Thyroid gland (tissue), 4 donors: ENCODE results near the gene SH3GL1. TPM values are rescaled to one million over a fixed set of nuclear protein-coding genes. Genes with fewer than 3 reads are reported as not detected.

Source experiments
- DNase-seq, 2 donors: peaks; one replicate each; pipeline ENCODE4 v3.0.0-alpha.2; 2019
- H3K27ac ChIP-seq, 3 donors: fragments of 200-600 bp; sonication (generic); 1 replicate in 2 of 3; 2 replicates in 1 of 3; pipeline ENCODE4 v1.5.1; 2016 to 2019; ENCODE audit warnings: mild to moderate bottlenecking in 1 of 3, moderate library complexity in 1 of 3
- H3K27me3 ChIP-seq: fragments of 200-600 bp; sonication (generic); one replicate; pipeline ENCODE4 v1.5.1; 2019
- H3K36me3 ChIP-seq, 2 donors: fragments of 200-600 bp; sonication (generic); one replicate each; pipeline ENCODE4 v1.5.1; 2016 to 2019
- H3K4me1 ChIP-seq, 2 donors: fragments of 200-600 bp; sonication (generic); one replicate each; pipeline ENCODE4 v1.5.1; 2017 to 2019
- H3K4me3 ChIP-seq, 3 donors: fragments of 200-600 bp; sonication (generic); replicated peaks in 1 of 3; 1 replicate in 2 of 3; 2 replicates in 1 of 3; pipeline ENCODE4 v1.5.1; 2016; ENCODE audit warnings: mild to moderate bottlenecking in 1 of 3
- H3K9me3 ChIP-seq: fragments of 200-600 bp; sonication (generic); one replicate; pipeline ENCODE4 v1.5.1; 2017
- CTCF ChIP-seq, 6 experiments: fragments of 200-600 bp in 3 of 6; fragments of 450-650 bp in 3 of 6; sonication (generic) in 3 of 6; IDR thresholded peaks; one replicate each; pipeline ENCODE4 v1.5.1; 2016 to 2019; ENCODE audit warnings: antibody characterized with exemption in 6 of 6, mild to moderate bottlenecking in 2 of 6, inconsistent platforms in 1 of 6, moderate library complexity in 1 of 6
- POLR2A ChIP-seq, 2 donors: fragments of 450-650 bp; IDR thresholded peaks; one replicate each; pipeline ENCODE4 v1.6.1; 2017; ENCODE audit warnings: antibody characterized with exemption in 2 of 2, mild to moderate bottlenecking in 2 of 2, moderate library complexity in 1 of 2
- WGBS, 2 donors: methylation state at CpG; one replicate each; pipeline ENCODE4 v1.1.5; 2017; 5-methylcytosine and 5-hydroxymethylcytosine counted together
- intact Hi-C: fragments of 100-400 bp; cut with DNase I; formaldehyde crosslinking; loops from one replicate; pipeline ENCODE4 v1.15.1; 2023
- total RNA-seq, 4 donors: library from RNA; depleted of rRNA; stranded (reverse); fragments of >200 nt; gene quantifications; one replicate each; pipeline ENCODE4 v1.2.3, GENCODE V29; 2016

The SH3GL1 gene
- total RNA-seq, 4 donors from 2014 or later = 33.1 to 42.4 (median 36.7) TPM

DNA sequence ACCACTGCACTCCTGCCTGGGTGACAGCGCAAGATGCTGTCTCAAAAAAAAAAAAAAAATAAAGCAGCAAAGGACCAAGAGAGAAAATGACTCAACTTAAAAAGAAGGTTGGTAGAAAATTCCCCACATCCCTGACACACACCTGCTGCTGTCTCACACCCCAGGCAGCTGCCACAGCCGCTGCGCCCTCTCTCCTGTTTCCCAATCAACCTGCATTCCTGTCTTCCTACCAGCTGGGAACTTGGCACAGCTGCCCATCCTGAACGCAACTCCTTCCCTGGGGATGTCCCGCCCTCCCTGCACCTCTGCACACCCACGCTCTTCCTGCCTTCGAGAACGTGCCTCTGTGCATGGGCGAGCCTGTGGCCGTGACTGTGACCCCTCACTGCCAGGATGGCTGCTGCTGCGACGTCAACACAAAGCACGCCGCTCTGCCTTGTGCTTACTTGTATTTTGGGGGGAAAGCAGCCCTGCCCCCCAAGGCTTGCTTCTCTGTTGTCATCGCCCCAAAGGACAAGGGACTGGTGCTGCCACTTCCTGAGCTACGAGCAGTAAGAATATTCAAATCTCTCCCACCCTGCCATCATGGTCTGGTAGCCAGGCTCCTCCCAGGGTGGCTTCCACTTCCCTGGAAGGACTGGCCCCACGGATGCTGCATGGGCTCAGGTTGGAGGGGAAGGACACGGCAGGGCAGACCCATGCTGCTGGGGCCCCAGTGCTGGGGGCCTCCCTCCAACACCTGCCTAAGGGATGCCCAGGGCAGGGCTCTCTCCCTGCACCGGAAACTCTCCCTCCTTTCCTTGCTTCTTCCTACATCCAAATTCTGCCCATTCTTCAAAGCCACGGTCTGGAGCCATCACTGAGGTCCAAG lies 20.7 kb downstream of the SH3GL1 start:
- no peaks in the 10 kb centered on the region for H3K9me3 ChIP-seq
- peak; percentile 94 to 96 for DNase-seq
- no peak overlapping the region for H3K4me3 ChIP-seq
- H3K27me3 ChIP-seq = no peaks in the 10 kb centered on the region
- no peak for TF ChIP-seq CTCF (IDR thresholded peaks at IDR 0.05)
- no peak for TF ChIP-seq POLR2A (IDR thresholded peaks at IDR 0.05)
- 47 to 50% methylated on average over 19 to 20 of the region's 20 CpGs for whole genome bisulfite sequencing, 2 donors
- peaks cover 0 to 3% of the 10 kb centered on the region in 2 donors for H3K36me3 ChIP-seq
- H3K27ac ChIP-seq = peak overlapping the region; percentile 47 to 80 (median 67)
- intact Hi-C loops = no loop called here
- H3K4me1 ChIP-seq = peaks cover 35 to 59% of the 10 kb centered on the region in 2 donors

DNA sequence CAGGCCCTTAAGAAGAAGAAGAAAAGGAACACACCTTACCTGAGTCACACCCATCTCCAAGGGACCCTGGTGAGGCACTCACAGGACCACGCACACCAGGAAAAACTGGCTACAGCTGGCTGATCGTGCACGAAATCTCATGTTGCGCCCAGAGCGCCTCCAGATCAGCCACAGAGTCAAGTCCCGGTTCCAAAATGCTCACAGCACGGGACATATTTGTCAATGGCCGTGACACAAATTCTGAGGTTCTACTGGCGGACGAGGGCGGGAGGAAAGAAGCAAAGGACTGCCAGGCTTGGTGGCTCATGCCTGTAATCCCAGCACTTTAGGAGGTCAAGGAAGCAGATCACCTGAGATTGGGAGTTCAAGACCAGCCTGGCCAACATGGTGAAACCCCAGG lies 21.5 kb downstream of the SH3GL1 start:
- Histone ChIP-seq H3K4me3 (no peak overlapping the region), H3K36me3 (no peaks in the 10 kb centered on the region), H3K9me3 (no peaks in the 10 kb centered on the region), H3K4me1 (peaks cover 42 to 66% of the 10 kb centered on the region in 2 donors), H3K27ac (peak overlapping the region; percentile 35 to 50 (median 47)), H3K27me3 (no peaks in the 10 kb centered on the region)
- intact Hi-C loops = no loop called here
- TF ChIP-seq POLR2A (IDR thresholded peaks at IDR 0.05) (no peak), CTCF (IDR thresholded peaks at IDR 0.05) (no peak)
- WGBS, 2 donors = 70 to 72% methylated on average over 11 of the region's 11 CpGs
- DNase-seq = peak; percentile 34 to 55

DNA sequence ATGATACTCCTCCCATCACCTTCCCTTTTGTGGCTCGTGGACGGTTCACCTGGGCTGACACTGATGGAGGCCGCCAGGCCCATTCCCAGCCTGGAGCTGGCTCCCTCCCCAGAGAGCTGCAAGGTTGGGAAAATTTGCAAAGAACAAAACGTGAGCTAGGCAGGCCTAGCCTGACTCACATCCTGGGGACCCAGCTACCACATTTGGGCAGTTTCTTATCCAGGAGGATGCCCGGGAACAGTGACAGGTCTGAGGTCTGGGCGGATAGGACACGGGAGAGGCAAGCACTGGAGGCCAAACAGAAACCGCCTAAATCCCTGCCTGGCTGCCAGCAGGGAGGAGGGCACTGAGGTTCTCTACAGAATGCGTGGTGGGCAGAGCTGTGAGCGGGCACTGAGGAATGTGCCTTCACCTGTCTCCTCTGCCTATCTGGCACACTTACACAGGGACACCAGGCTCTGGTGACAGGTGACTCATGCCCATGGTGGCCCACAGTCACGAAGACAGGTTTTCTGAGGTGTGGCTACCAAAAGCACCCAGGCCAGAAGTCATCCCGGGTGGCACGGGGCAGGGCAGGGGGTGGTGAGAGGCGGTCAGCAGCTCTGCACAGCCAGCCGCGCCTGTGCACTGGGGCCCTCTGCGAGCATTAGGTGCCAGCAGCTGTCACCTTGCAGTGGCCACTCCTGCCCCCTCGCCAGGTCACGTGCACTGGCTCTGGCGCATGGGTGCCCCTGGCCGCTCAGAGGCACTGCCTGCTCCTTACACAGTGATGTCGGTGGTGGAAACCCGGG lies 23.2 kb downstream of the SH3GL1 start:
- Histone ChIP-seq H3K4me3 (no peak overlapping the region), H3K27ac (no peak overlapping the region), H3K9me3 (no peaks in the 10 kb centered on the region), H3K36me3 (no peaks in the 10 kb centered on the region), H3K27me3 (no peaks in the 10 kb centered on the region), H3K4me1 (peaks cover 58 to 83% of the 10 kb centered on the region in 2 donors)
- 75 to 88% methylated on average over 10 to 13 of the region's 23 CpGs for WGBS, 2 donors
- intact Hi-C loops = no loop called here
- no peak for TF ChIP-seq CTCF (IDR thresholded peaks at IDR 0.05)
- no peak for TF ChIP-seq POLR2A (IDR thresholded peaks at IDR 0.05)
- no peak for DNase-seq

DNA sequence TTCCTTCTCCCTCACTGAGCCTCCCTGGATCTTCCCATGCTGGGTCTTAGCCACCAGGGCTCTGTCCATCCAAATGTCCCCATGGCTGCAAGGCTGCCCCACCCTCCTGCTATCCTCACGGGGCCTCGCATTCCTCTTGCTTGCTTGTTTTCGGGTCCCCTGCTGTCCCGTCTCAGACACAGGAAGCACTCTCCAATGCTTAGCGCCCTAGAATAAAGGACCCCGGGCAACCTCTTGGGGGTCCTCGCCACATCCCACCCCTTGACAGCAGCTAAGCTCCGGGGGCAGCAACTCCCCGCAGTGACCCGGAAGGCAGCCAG lies 23.7 kb downstream of the SH3GL1 start:
- Histone ChIP-seq H3K36me3 (no peaks in the 10 kb centered on the region), H3K27ac (no peak overlapping the region), H3K4me1 (peaks cover 59 to 89% of the 10 kb centered on the region in 2 donors), H3K9me3 (no peaks in the 10 kb centered on the region), H3K4me3 (no peak overlapping the region), H3K27me3 (no peaks in the 10 kb centered on the region)
- no peak for DNase-seq
- no peak for TF ChIP-seq POLR2A (IDR thresholded peaks at IDR 0.05)
- TF ChIP-seq CTCF (IDR thresholded peaks at IDR 0.05) = no peak
- intact Hi-C loops = no loop called here
- WGBS, 2 donors = 75 to 78% methylated on average over 10 of the region's 10 CpGs
